Measurements from ENCODE around the gene DNAJB8. TPM values are rescaled to one million over a fixed set of nuclear protein-coding genes. Genes with fewer than 3 reads are reported as not detected.

Gene DNAJB8
- total RNA-seq, 1 experiment from 2014 or later = not detected

DNA sequence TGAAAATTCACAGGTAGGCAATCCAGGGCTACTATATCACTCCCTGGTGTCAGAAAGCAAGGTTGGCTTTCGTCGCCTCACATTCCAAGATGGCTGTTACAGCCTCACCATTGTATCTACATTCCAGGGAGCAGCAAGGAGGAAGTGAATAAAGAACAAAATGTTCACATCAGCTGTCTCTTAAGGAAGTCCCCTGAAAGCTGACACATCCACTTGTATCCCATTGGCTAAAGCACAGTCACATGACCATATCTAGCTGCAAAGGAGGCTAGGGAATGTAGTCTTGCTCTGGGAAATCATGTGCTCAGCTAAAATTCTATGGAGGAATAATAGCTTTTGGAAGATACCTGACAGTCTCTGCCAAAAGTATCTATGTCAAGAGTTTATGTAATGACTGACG lies 39.1 kb upstream of the DNAJB8 start:
- Histone ChIP-seq H3K4ac (ENCODE audit: low read depth, low read length) (no peak overlapping the region), H3K18ac (ENCODE audit: insufficient read length, low read depth, low read length) (no peak overlapping the region), H4K20me1 (ENCODE audit: control insufficient read depth, insufficient read depth, insufficient read length) (no peaks in the 10 kb centered on the region), H3K79me1 (ENCODE audit: insufficient read depth, low read depth, low read length, poor library complexity, severe bottlenecking) (no peaks in the 10 kb centered on the region), H3K27me3 (ENCODE audit: insufficient read depth, low read length) (no peaks in the 10 kb centered on the region; the same call in 1 of the 2 replicates), H2BK12ac (ENCODE audit: insufficient read length, low read depth, low read length) (no peak overlapping the region), H3K9ac (ENCODE audit: extremely low read depth, insufficient read length, low read length) (no peak overlapping the region), H3K14ac (ENCODE audit: insufficient read depth, low read length) (no peak overlapping the region), H2BK5ac (ENCODE audit: insufficient read length, low read length) (no peak overlapping the region), H4K5ac (ENCODE audit: insufficient read length, low read depth, low read length) (no peak overlapping the region), H2BK15ac (ENCODE audit: low read depth, low read length) (no peak overlapping the region), H3K79me2 (ENCODE audit: insufficient read depth, low read length) (no peaks in the 10 kb centered on the region), H3K4me1 (ENCODE audit: insufficient read depth, low read length) (no peaks in the 10 kb centered on the region), H3K56ac (ENCODE audit: insufficient read length, low read depth, low read length) (no peak overlapping the region), H3K23me2 (ENCODE audit: insufficient read length, low read depth, low read length, poor library complexity, severe bottlenecking) (no peaks in the 10 kb centered on the region), H4K91ac (ENCODE audit: insufficient read length, low read depth, low read length) (no peak overlapping the region), H3K27ac (ENCODE audit: insufficient read length, low read depth, low read length) (no peak overlapping the region), H3T11ph (ENCODE audit: low read length) (no peak overlapping the region), H3K23ac (ENCODE audit: insufficient read length, low read depth, low read length) (no peak overlapping the region), H3K9me3 (ENCODE audit: control insufficient read depth, low read depth, low read length) (no peaks in the 10 kb centered on the region), H3K4me2 (ENCODE audit: insufficient read depth, insufficient read length, low read length) (no peak overlapping the region), H4K8ac (replicated peaks; ENCODE audit: insufficient read length, low read depth, low read length) (no peak overlapping the region), H2BK120ac (ENCODE audit: low read depth, low read length, poor library complexity, severe bottlenecking) (no peak overlapping the region), H2AK5ac (ENCODE audit: insufficient read length, low read length) (no peak overlapping the region), H2AFZ (ENCODE audit: low read length) (no peak overlapping the region), H2BK20ac (ENCODE audit: low read depth, low read length, poor library complexity, severe bottlenecking) (no peak overlapping the region)
- Mint-ChIP-seq H3K27me3 (ENCODE audit: low read depth) (peaks cover 42% of the 10 kb centered on the region), H3K4me3 (no peak overlapping the region), H3K9me3 (no peaks in the 10 kb centered on the region), H3K4me1 (no peaks in the 10 kb centered on the region), H3K27ac (no peak overlapping the region), H3K36me3 (ENCODE audit: insufficient read depth in 1 of 3, low read depth in 3 of 3) (no peaks in the 10 kb centered on the region)
- DNase-seq = no peak
- TF ChIP-seq, protein P1, sequence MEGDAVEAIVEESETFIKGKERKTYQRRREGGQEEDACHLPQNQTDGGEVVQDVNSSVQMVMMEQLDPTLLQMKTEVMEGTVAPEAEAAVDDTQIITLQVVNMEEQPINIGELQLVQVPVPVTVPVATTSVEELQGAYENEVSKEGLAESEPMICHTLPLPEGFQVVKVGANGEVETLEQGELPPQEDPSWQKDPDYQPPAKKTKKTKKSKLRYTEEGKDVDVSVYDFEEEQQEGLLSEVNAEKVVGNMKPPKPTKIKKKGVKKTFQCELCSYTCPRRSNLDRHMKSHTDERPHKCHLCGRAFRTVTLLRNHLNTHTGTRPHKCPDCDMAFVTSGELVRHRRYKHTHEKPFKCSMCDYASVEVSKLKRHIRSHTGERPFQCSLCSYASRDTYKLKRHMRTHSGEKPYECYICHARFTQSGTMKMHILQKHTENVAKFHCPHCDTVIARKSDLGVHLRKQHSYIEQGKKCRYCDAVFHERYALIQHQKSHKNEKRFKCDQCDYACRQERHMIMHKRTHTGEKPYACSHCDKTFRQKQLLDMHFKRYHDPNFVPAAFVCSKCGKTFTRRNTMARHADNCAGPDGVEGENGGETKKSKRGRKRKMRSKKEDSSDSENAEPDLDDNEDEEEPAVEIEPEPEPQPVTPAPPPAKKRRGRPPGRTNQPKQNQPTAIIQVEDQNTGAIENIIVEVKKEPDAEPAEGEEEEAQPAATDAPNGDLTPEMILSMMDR (conservative IDR thresholded peaks at IDR 0.05) = no peak
- no CpG with 5 or more reads among the region's 3 CpGs for WGBS (ENCODE audit: extremely low coverage, insufficient read length, low lambda C conversion rate)

Measured in H9 (cell line).